OCI-LY1 (cell line): Measurements from ENCODE around the gene SLC5A9.
"Not testable (repeated sequence)": the region's sequence is repeated elsewhere in the genome, so short reads cannot be mapped to it uniquely, and the experiment has no call there.

Experiments used
- H2AFZ ChIP-seq: fragments of 200-600 bp; sonication (generic), shearing (Covaris generic); 2 replicates; pipeline ENCODE4 v1.6.0; 2014; ENCODE audit warnings: antibody characterized with exemption, mild to moderate bottlenecking, low read length
- H3F3A ChIP-seq: fragments of 200-600 bp; sonication (generic), shearing (Covaris generic); 2 replicates; pipeline ENCODE4 v1.6.0; 2014; ENCODE audit warnings: mild to moderate bottlenecking, antibody characterized with exemption, low read length, moderate library complexity; ENCODE audit not compliant: insufficient read depth
- H3K27ac ChIP-seq: fragments of 200-600 bp; sonication (generic); 2 replicates; pipeline ENCODE4 v1.5.1; 2014; ENCODE audit warnings: low read length, mixed run types, mild to moderate bottlenecking, low read depth; ENCODE audit not compliant: poor library complexity, severe bottlenecking
- H3K27me3 ChIP-seq: fragments of 200-600 bp; sonication (generic); 2 replicates; pipeline ENCODE4 v1.6.0; 2014; ENCODE audit warnings: antibody characterized with exemption, mild to moderate bottlenecking, low read length, moderate library complexity; ENCODE audit not compliant: insufficient read depth
- H3K36me3 ChIP-seq: fragments of 200-600 bp; sonication (generic); 2 replicates; pipeline ENCODE4 v1.6.1; 2014; ENCODE audit warnings: mild to moderate bottlenecking, antibody characterized with exemption, low read length, moderate library complexity, mixed read lengths; ENCODE audit not compliant: insufficient read depth
- H3K4me1 ChIP-seq: fragments of 200-600 bp; sonication (generic); 2 replicates; pipeline ENCODE4 v1.5.1; 2014; ENCODE audit warnings: mild to moderate bottlenecking, low read length, moderate library complexity; ENCODE audit not compliant: insufficient read depth, severe bottlenecking
- H3K4me2 ChIP-seq: fragments of 200-600 bp; sonication (generic), shearing (Covaris generic); 2 replicates; pipeline ENCODE4 v1.6.1; 2014; ENCODE audit warnings: low read length
- H3K4me3 ChIP-seq: fragments of 200-600 bp; sonication (generic); 2 replicates; pipeline ENCODE4 v1.5.1; 2014; ENCODE audit warnings: low read length, low read depth, mild to moderate bottlenecking, mixed read lengths; ENCODE audit not compliant: poor library complexity, severe bottlenecking
- H3K79me2 ChIP-seq: fragments of 200-600 bp; shearing (Covaris generic); 2 replicates; pipeline ENCODE4 v1.6.1; 2016; ENCODE audit warnings: mixed run types, low read length, mixed read lengths; ENCODE audit not compliant: insufficient read depth
- H3K9ac ChIP-seq: fragments of 200-600 bp; sonication (generic), shearing (Covaris generic); 2 replicates; pipeline ENCODE4 v1.6.1; 2014; ENCODE audit warnings: mild to moderate bottlenecking, low read length, mixed read lengths
- H3K9me2 ChIP-seq: fragments of 200-600 bp; sonication (generic), shearing (Covaris generic); 2 replicates; pipeline ENCODE4 v1.6.1; 2014; ENCODE audit warnings: low read depth, mild to moderate bottlenecking, low read length, mixed read lengths
- H3K9me3 ChIP-seq: fragments of 200-600 bp; shearing (Covaris generic); 2 replicates; pipeline ENCODE4 v1.6.1; 2014; ENCODE audit warnings: low read length, mixed read lengths
- H4K20me1 ChIP-seq: fragments of 200-600 bp; sonication (generic), shearing (Covaris generic); 2 replicates; pipeline ENCODE4 v1.6.0; 2016; ENCODE audit warnings: mild to moderate bottlenecking, low read length; ENCODE audit not compliant: insufficient read depth
- EZH2 ChIP-seq: fragments of 200-600 bp; sonication (generic), shearing (Covaris generic); IDR thresholded peaks from 2 replicates; pipeline ENCODE4 v1.8.0; 2017; ENCODE audit warnings: borderline replicate concordance, mixed run types, mild to moderate bottlenecking, antibody characterized with exemption, low read length, moderate library complexity, mixed read lengths
- TF ChIP-seq, protein P1 (sequence below): fragments of 200-600 bp; sonication (generic), shearing (Covaris generic); IDR thresholded peaks from 2 replicates; pipeline ENCODE4 v1.5.1; 2017; ENCODE audit warnings: mild to moderate bottlenecking, antibody characterized with exemption, low read length, moderate library complexity, mixed read lengths

SLC5A9 gene

DNA sequence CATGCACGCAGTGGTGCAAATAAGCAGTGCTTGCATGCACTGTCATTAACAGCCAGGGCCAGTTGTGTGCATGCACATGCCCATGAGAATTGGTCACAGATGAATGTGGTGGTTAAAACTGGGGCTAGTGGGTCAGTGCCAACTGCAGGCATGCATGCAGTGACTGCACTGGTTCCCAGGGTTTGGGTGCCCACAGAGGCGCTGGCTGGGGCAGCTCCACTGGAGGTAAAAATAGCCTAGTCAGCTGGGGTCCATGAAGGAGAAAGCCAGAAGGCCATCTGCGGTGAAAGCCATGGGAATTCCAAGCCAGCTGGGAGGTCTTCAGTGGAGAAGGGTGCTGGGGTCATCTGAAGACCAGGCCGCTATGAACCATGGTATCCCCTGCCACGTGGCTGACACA lies 70.2 kb downstream of the SLC5A9 start:
- Histone ChIP-seq H4K20me1 (no peaks in the 10 kb centered on the region), H2AFZ (no peak overlapping the region), H3K4me1 (no peaks in the 10 kb centered on the region), H3K27me3 (no peaks in the 10 kb centered on the region), H3K9ac (no peak overlapping the region), H3K4me3 (no peak overlapping the region), H3K27ac (no peak overlapping the region), H3F3A (no peaks in the 10 kb centered on the region), H3K9me2 (no peaks in the 10 kb centered on the region), H3K4me2 (no peak overlapping the region), H3K9me3 (no peaks in the 10 kb centered on the region), H3K79me2 (no peaks in the 10 kb centered on the region), H3K36me3 (no peaks in the 10 kb centered on the region)
- no peak for TF ChIP-seq EZH2
- TF ChIP-seq, protein P1, sequence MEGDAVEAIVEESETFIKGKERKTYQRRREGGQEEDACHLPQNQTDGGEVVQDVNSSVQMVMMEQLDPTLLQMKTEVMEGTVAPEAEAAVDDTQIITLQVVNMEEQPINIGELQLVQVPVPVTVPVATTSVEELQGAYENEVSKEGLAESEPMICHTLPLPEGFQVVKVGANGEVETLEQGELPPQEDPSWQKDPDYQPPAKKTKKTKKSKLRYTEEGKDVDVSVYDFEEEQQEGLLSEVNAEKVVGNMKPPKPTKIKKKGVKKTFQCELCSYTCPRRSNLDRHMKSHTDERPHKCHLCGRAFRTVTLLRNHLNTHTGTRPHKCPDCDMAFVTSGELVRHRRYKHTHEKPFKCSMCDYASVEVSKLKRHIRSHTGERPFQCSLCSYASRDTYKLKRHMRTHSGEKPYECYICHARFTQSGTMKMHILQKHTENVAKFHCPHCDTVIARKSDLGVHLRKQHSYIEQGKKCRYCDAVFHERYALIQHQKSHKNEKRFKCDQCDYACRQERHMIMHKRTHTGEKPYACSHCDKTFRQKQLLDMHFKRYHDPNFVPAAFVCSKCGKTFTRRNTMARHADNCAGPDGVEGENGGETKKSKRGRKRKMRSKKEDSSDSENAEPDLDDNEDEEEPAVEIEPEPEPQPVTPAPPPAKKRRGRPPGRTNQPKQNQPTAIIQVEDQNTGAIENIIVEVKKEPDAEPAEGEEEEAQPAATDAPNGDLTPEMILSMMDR = no peak

DNA sequence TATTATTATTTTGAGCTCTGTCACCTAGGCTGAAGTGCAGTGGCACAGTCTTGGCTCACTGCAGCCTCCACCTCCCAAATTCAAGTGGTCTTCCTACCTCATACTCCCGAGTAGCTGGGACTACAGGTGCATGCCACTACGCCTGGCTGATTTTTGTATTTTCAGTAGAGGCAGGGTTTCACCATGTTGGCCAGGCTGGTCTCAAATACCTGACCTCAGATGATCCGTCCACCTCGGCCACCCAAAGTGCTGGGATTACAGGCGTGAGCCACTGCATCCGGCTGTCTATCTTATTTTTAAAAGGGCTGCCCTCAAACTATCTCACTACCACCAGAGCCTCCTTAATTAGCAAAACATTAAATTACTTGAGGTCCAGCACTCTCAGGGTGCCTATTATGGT lies 71.6 kb downstream of the SLC5A9 start:
- H3F3A ChIP-seq, H3K27me3 ChIP-seq, H3K4me2 ChIP-seq: not testable (repeated sequence)

DNA sequence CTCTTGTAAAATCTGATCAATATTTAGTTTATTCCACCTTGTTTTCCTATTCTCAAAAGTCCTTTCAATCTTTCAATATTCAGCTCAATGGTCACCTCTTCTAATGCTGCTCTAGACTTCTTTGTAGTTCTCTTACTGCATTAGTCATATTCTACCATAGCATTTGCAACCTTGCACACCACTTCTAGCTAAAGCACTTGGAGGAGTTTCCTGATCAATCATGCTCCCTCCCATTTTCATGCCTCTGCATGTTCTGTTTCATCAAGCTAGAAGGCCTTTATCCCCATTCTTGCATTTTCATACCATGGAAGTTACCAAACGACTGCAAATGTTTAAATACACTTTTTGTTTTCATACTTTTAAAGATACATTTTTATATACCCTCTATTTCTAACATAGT lies 72.1 kb downstream of the SLC5A9 start:
- H3K9me2 ChIP-seq = no peaks in the 10 kb centered on the region

More for the DNA sequence above, 71.6 kb downstream of the SLC5A9 start:
- not testable (repeated sequence) for H4K20me1 ChIP-seq, H3K9ac ChIP-seq, H3K9me3 ChIP-seq, H3K79me2 ChIP-seq, H3K36me3 ChIP-seq, H3K27ac ChIP-seq, H3K4me3 ChIP-seq, H3K4me1 ChIP-seq, H2AFZ ChIP-seq, H3K9me2 ChIP-seq

More for the DNA sequence above, 72.1 kb downstream of the SLC5A9 start:
- H3K9ac ChIP-seq = no peak overlapping the region
- H4K20me1 ChIP-seq = no peaks in the 10 kb centered on the region
- TF ChIP-seq, protein P1 = no peak
- no peak for TF ChIP-seq EZH2
- H3K9me3 ChIP-seq = no peaks in the 10 kb centered on the region
- no peaks in the 10 kb centered on the region for H3F3A ChIP-seq
- no peaks in the 10 kb centered on the region for H3K36me3 ChIP-seq
- no peaks in the 10 kb centered on the region for H3K27me3 ChIP-seq
- H3K27ac ChIP-seq = no peak overlapping the region
- H3K79me2 ChIP-seq = no peaks in the 10 kb centered on the region
- no peak overlapping the region for H2AFZ ChIP-seq
- no peak overlapping the region for H3K4me2 ChIP-seq
- H3K4me3 ChIP-seq = no peak overlapping the region
- H3K4me1 ChIP-seq = no peaks in the 10 kb centered on the region
